ENCODE results near the gene XXYLT1. TPM values are rescaled to one million over a fixed set of nuclear protein-coding genes. Genes with fewer than 3 reads are reported as not detected.

XXYLT1 gene
- polyA plus RNA-seq, 4 donors = 0.81 to 11.7 (median 4.6) TPM

- Histone ChIP-seq H3K27me3 (ENCODE audit: control insufficient read depth in 3 of 3, insufficient read depth in 3 of 3, low read length in 3 of 3) (no peaks in the 10 kb centered on the region), H3K36me3 (ENCODE audit: control insufficient read depth in 3 of 3, insufficient read depth in 2 of 3, low read depth in 1 of 3, low read length in 3 of 3) (peaks cover 0 to 5% (median 0%) of the 10 kb centered on the region in 3 donors), H3K9me3 (ENCODE audit: control insufficient read depth in 2 of 2, insufficient read depth in 1 of 2, low read depth in 1 of 2, low read length in 1 of 2) (peaks cover 0 to 19% of the 10 kb centered on the region in 2 donors), H3K4me3 (ENCODE audit: low read depth in 1 of 3, low read length in 3 of 3) (no peak overlapping the region), H3K4me1 (ENCODE audit: control insufficient read depth in 3 of 3, insufficient read depth in 2 of 3, low read depth in 1 of 3, low read length in 2 of 3) (peaks cover 4 to 38% (median 7%) of the 10 kb centered on the region in 3 donors), H3K27ac (ENCODE audit: low read depth in 1 of 3, low read length in 2 of 3) (peak overlapping the region in 1 of 3 donors; percentile 81)
- FAIRE-seq = no peak
- 78 to 82% (median 81%) methylated on average over 12 of the region's 12 CpGs for WGBS, 3 donors
- no peak for DNase-seq
Observed at GRCh38 chr3:195105841-195106417, 165.0 kb downstream of the XXYLT1 start.

- peaks cover 0 to 5% (median 0%) of the 10 kb centered on the region in 3 donors for H3K36me3 ChIP-seq (ENCODE audit: control insufficient read depth in 3 of 3, insufficient read depth in 2 of 3, low read depth in 1 of 3, low read length in 3 of 3)
- FAIRE-seq = no peak
- 64 to 80% (median 64%) methylated on average over 13 of the region's 13 CpGs for WGBS, 3 donors
- H3K4me1 ChIP-seq (ENCODE audit: control insufficient read depth in 3 of 3, insufficient read depth in 2 of 3, low read depth in 1 of 3, low read length in 2 of 3) = peaks cover 4 to 38% (median 7%) of the 10 kb centered on the region in 3 donors
- peaks cover 0 to 19% of the 10 kb centered on the region in 2 donors for H3K9me3 ChIP-seq (ENCODE audit: control insufficient read depth in 2 of 2, insufficient read depth in 1 of 2, low read depth in 1 of 2, low read length in 1 of 2)
- H3K4me3 ChIP-seq (ENCODE audit: low read depth in 1 of 3, low read length in 3 of 3) = no peak overlapping the region
- no peaks in the 10 kb centered on the region for H3K27me3 ChIP-seq (ENCODE audit: control insufficient read depth in 3 of 3, insufficient read depth in 3 of 3, low read length in 3 of 3)
- peak overlapping the region in 1 of 3 donors; percentile 81 for H3K27ac ChIP-seq (ENCODE audit: low read depth in 1 of 3, low read length in 2 of 3)
- DNase-seq = peak; percentile 63 to 86
Observed at GRCh38 chr3:195105389-195105788, 165.6 kb downstream of the XXYLT1 start.

GRCh38 chr3:195104340-195104739, 166.6 kb downstream of the XXYLT1 start:
- H3K4me3 ChIP-seq (ENCODE audit: low read depth in 1 of 3, low read length in 3 of 3) = no peak overlapping the region
- FAIRE-seq = no peak
- H3K4me1 ChIP-seq (ENCODE audit: control insufficient read depth in 3 of 3, insufficient read depth in 2 of 3, low read depth in 1 of 3, low read length in 2 of 3) = peaks cover 4 to 38% (median 7%) of the 10 kb centered on the region in 3 donors
- peak overlapping the region in 1 of 3 donors; percentile 81 for H3K27ac ChIP-seq (ENCODE audit: low read depth in 1 of 3, low read length in 2 of 3)
- DNase-seq = peak in 1 of 2 donors; percentile 19
- WGBS, 3 donors = 86 to 94% (median 93%) methylated on average over 8 of the region's 8 CpGs
- peaks cover 0 to 5% (median 0%) of the 10 kb centered on the region in 3 donors for H3K36me3 ChIP-seq (ENCODE audit: control insufficient read depth in 3 of 3, insufficient read depth in 2 of 3, low read depth in 1 of 3, low read length in 3 of 3)
- no peaks in the 10 kb centered on the region for H3K27me3 ChIP-seq (ENCODE audit: control insufficient read depth in 3 of 3, insufficient read depth in 3 of 3, low read length in 3 of 3)
- peaks cover 0 to 19% of the 10 kb centered on the region in 2 donors for H3K9me3 ChIP-seq (ENCODE audit: control insufficient read depth in 2 of 2, insufficient read depth in 1 of 2, low read depth in 1 of 2, low read length in 1 of 2)

GRCh38 chr3:195103623-195104022, 167.3 kb downstream of the XXYLT1 start:
- no peak for FAIRE-seq
- WGBS, 3 donors = 69 to 83% (median 70%) methylated on average over 2 of the region's 2 CpGs
- H3K27me3 ChIP-seq (ENCODE audit: control insufficient read depth in 3 of 3, insufficient read depth in 3 of 3, low read length in 3 of 3) = no peaks in the 10 kb centered on the region
- H3K4me1 ChIP-seq (ENCODE audit: control insufficient read depth in 3 of 3, insufficient read depth in 2 of 3, low read depth in 1 of 3, low read length in 2 of 3) = peaks cover 4 to 38% (median 7%) of the 10 kb centered on the region in 3 donors
- peak in 1 of 2 donors; percentile 73 for DNase-seq
- peaks cover 0 to 3% (median 0%) of the 10 kb centered on the region in 3 donors for H3K36me3 ChIP-seq (ENCODE audit: control insufficient read depth in 3 of 3, insufficient read depth in 2 of 3, low read depth in 1 of 3, low read length in 3 of 3)
- no peak overlapping the region for H3K4me3 ChIP-seq (ENCODE audit: low read depth in 1 of 3, low read length in 3 of 3)
- peak overlapping the region in 1 of 3 donors; percentile 81 for H3K27ac ChIP-seq (ENCODE audit: low read depth in 1 of 3, low read length in 2 of 3)
- H3K9me3 ChIP-seq (ENCODE audit: control insufficient read depth in 2 of 2, insufficient read depth in 1 of 2, low read depth in 1 of 2, low read length in 1 of 2) = peaks cover 0 to 19% of the 10 kb centered on the region in 2 donors

- WGBS, 3 donors = 69 to 77% (median 73%) methylated on average over 30 to 32 of the region's 32 CpGs
- H3K36me3 ChIP-seq (ENCODE audit: control insufficient read depth in 3 of 3, insufficient read depth in 2 of 3, low read depth in 1 of 3, low read length in 3 of 3) = peaks cover 0 to 3% (median 0%) of the 10 kb centered on the region in 3 donors
- DNase-seq = peak; percentile 75 to 87
- H3K27me3 ChIP-seq (ENCODE audit: control insufficient read depth in 3 of 3, insufficient read depth in 3 of 3, low read length in 3 of 3) = no peaks in the 10 kb centered on the region
- H3K9me3 ChIP-seq (ENCODE audit: control insufficient read depth in 2 of 2, insufficient read depth in 1 of 2, low read depth in 1 of 2, low read length in 1 of 2) = peaks cover 0 to 19% of the 10 kb centered on the region in 2 donors
- peak overlapping the region in 2 of 3 donors; percentile 52 to 81 for H3K27ac ChIP-seq (ENCODE audit: low read depth in 1 of 3, low read length in 2 of 3)
- peaks cover 4 to 38% (median 7%) of the 10 kb centered on the region in 3 donors for H3K4me1 ChIP-seq (ENCODE audit: control insufficient read depth in 3 of 3, insufficient read depth in 2 of 3, low read depth in 1 of 3, low read length in 2 of 3)
- no peak overlapping the region for H3K4me3 ChIP-seq (ENCODE audit: low read depth in 1 of 3, low read length in 3 of 3)
- no peak for FAIRE-seq
Observed at GRCh38 chr3:195102609-195103467, 168.1 kb downstream of the XXYLT1 start.

GRCh38 chr3:195101927-195102608, 168.9 kb downstream of the XXYLT1 start:
- Histone ChIP-seq H3K4me3 (ENCODE audit: low read depth in 1 of 3, low read length in 3 of 3) (no peak overlapping the region), H3K9me3 (ENCODE audit: control insufficient read depth in 2 of 2, insufficient read depth in 1 of 2, low read depth in 1 of 2, low read length in 1 of 2) (peaks cover 0 to 19% of the 10 kb centered on the region in 2 donors), H3K27me3 (ENCODE audit: control insufficient read depth in 3 of 3, insufficient read depth in 3 of 3, low read length in 3 of 3) (no peaks in the 10 kb centered on the region), H3K36me3 (ENCODE audit: control insufficient read depth in 3 of 3, insufficient read depth in 2 of 3, low read depth in 1 of 3, low read length in 3 of 3) (peaks cover 0 to 3% (median 0%) of the 10 kb centered on the region in 3 donors), H3K27ac (ENCODE audit: low read depth in 1 of 3, low read length in 2 of 3) (peak overlapping the region in 2 of 3 donors; percentile 52 to 81), H3K4me1 (ENCODE audit: control insufficient read depth in 3 of 3, insufficient read depth in 2 of 3, low read depth in 1 of 3, low read length in 2 of 3) (peaks cover 4 to 38% (median 7%) of the 10 kb centered on the region in 3 donors)
- DNase-seq (no peak), FAIRE-seq (no peak)
- WGBS, 3 donors = 88 to 95% (median 89%) methylated on average over 11 to 13 of the region's 13 CpGs

GRCh38 chr3:195101001-195101583, 169.9 kb downstream of the XXYLT1 start:
- Histone ChIP-seq H3K27ac (ENCODE audit: low read depth in 1 of 3, low read length in 2 of 3) (peak overlapping the region in 1 of 3 donors; percentile 26), H3K4me3 (ENCODE audit: low read depth in 1 of 3, low read length in 3 of 3) (no peak overlapping the region), H3K9me3 (ENCODE audit: control insufficient read depth in 2 of 2, insufficient read depth in 1 of 2, low read depth in 1 of 2, low read length in 1 of 2) (peaks cover 0 to 19% of the 10 kb centered on the region in 2 donors), H3K4me1 (ENCODE audit: control insufficient read depth in 3 of 3, insufficient read depth in 2 of 3, low read depth in 1 of 3, low read length in 2 of 3) (peaks cover 4 to 35% (median 7%) of the 10 kb centered on the region in 3 donors), H3K36me3 (ENCODE audit: control insufficient read depth in 3 of 3, insufficient read depth in 2 of 3, low read depth in 1 of 3, low read length in 3 of 3) (peaks cover 0 to 3% (median 0%) of the 10 kb centered on the region in 3 donors), H3K27me3 (ENCODE audit: control insufficient read depth in 3 of 3, insufficient read depth in 3 of 3, low read length in 3 of 3) (no peaks in the 10 kb centered on the region)
- DNase-seq = no peak
- FAIRE-seq = no peak
- WGBS, 3 donors = 77 to 87% (median 81%) methylated on average over 8 of the region's 8 CpGs

Data from small intestine (tissue), 7 donors.